NCI-H2196 treated with DMSO at 0.1 percent for 48 hours (cell line): ENCODE results near the gene CRYZ.
"Not testable (repeated sequence)": the region's sequence is repeated elsewhere in the genome, so short reads cannot be mapped to it uniquely, and the experiment has no call there.

Experiments
- DNase-seq: peaks from one replicate; lab custom pipeline; 2025; ENCODE audit not compliant: unreplicated experiment; lab: John Stamatoyannopoulos, UW

CRYZ gene, protein sequence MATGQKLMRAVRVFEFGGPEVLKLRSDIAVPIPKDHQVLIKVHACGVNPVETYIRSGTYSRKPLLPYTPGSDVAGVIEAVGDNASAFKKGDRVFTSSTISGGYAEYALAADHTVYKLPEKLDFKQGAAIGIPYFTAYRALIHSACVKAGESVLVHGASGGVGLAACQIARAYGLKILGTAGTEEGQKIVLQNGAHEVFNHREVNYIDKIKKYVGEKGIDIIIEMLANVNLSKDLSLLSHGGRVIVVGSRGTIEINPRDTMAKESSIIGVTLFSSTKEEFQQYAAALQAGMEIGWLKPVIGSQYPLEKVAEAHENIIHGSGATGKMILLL

DNA sequence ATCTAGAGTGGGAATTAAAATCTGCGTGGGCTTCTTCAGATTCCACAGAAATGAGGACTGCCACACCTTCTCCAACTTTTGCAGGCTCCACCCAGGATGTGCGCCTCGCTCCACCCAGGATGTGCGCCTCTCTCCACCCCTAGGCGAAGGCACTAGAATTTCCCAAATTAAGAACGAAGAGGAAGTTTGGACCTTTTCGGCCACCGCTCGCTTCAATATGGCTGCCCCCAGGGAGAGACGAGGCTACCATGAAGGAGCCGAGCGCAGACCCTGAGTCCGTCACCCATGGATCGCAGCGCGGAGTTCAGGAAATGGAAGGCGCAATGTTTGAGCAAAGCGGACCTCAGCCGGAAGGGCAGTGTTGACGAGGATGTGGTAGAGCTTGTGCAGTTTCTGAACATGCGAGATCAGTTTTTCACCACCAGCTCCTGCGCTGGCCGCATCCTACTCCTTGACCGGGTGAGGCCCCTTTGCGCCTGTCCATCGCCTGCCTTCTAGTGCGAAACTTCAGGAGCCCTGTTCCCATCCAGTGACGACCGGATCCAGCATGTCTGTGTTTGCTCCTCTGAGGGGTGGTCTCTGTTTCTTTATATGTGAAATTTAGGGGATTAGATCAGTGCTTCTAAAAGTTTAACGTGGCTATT, at the start of gene CRYZ, which contains the start of gene TYW3:
Gene CRYZ, minus strand, starts transcription at position 91 of the 644 bp plus-strand sequence. CDS start 8,229 bp downstream, outside the sequence.
Gene TYW3, plus strand, starts transcription at position 193 of the 644 bp plus-strand sequence. Its CDS starts 93 bp downstream, at position 286.
- peak; percentile 36 for DNase-seq

DNA sequence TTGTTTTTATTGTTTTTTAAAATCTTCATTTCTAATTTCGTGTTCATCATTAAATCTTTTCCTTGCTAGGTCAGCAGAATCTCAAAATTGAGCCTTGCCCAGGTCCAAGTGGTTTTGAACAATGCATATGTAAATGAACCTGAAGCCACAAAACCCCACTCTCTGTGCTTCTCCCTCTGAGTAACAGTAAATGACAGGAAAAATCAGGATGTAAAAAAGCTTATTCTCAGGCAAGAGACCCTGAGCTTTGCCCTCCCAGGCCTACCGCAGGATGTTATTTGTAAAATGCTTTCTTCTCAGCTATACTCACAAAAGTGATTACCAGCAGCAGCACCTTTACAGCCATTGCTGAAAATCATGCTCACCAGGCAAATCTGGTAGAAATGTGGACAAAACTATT, 47.7 kb upstream of the CRYZ start:
- DNase-seq = no peak

GRCh38 chr1:74779750-74780149, 46.9 kb upstream of the CRYZ start:
- no peak for DNase-seq

DNA sequence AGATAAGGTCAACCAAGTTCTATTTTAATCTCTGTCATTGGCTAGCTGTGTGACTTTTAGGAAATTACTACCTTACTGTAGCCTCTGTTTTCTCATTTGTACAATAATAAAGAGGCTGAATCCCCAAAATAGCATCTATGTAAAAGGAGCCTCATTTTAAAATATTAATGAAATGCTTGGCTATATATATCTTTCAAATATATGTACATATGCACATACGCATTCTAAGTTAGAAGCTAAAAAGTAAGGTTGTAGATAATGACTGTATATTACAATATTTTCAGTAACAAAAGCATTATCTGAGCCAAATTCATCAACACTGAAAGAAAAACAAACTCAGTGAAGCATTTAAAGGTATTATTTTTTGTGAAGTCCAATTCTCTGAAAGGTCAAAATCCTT, 44.7 kb upstream of the CRYZ start:
- DNase-seq = no peak

DNA sequence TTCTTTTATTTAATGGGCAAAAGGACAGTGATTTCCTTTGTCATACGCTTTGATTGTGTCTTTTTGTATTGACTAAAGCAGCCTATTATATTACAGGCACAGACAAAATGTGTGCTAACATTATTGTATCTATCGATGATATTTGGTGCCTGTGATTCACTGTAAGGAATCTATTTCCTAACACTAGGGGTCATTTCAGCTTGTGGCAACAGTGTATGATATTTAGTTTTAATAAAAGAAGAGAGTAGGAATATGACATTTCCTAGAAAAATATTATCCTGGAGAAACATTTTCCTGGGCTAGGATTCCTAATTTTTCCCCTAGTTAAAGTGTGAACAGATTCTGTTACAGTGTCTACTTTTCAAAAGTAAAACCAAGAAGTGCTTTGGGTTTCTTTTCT, 42.9 kb upstream of the CRYZ start:
- DNase-seq = no peak

DNA sequence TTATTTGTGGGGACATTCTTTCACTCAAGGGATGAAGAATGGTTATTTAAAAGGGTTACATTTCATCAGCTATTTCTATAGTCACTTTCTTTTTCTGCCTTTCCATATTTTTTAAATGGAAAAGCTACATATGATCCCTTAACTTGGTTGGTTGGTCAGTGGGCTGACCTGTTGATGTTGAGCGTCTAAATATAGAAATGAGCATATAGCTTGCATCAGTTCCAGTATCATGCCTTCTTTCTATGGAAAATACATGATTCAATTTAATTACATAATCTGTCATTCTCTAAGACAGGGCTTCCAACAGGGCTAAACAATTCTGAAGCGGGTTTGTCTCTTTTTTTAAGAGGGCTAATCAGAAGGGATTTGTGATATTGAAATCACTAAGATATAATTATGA, 40.7 kb upstream of the CRYZ start:
- DNase-seq = no peak

GRCh38 chr1:74772945-74773344, 40.1 kb upstream of the CRYZ start:
- no peak for DNase-seq

GRCh38 chr1:74771913-74772515, 39.2 kb upstream of the CRYZ start:
- DNase-seq = peak; percentile 3

GRCh38 chr1:74767490-74767889, 34.6 kb upstream of the CRYZ start:
- DNase-seq = no peak

GRCh38 chr1:74766579-74766978, 33.7 kb upstream of the CRYZ start:
- no peak for DNase-seq

GRCh38 chr1:74763807-74764206, 31.0 kb upstream of the CRYZ start:
- no peak for DNase-seq

DNA sequence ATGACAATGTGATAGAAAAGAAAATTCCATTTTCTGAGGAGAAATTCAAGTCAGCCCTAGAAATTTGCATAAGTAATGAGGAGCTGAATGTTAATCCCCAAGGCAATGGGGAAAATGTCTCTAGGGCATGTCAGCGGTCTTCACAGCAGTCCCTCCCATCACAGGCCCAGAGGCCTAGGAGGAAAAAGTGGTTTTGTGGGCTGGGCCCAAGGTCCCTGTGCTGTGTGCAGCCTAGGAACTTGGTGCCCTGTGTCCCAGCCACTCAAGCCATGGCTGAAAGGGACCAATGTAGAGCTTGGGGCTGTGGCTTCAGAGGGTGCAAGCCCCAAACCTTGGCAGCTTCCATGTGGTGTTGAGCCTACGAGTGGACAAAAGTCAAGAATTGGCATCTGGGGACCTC, 23.8 kb upstream of the CRYZ start:
- DNase-seq = not testable (repeated sequence)

DNA sequence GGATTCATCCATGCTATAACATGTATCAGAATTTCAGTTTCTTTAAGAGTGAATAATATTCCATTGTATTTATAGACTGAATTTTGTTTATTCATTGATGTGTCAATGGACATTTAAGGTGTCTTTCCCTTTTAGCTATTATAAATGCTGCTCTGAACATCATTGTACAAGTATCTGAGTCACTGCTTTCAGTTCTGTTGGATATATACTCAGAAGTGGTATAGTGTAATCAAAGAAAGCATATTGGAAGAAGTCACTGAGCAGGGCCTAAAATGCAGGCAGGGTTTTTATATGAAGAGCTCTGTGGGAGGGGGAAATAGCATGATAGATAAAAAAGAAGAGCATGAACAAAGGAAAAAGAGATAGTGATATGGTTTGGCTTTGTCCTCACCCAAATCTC, 22.6 kb upstream of the CRYZ start:
- no peak for DNase-seq

DNA sequence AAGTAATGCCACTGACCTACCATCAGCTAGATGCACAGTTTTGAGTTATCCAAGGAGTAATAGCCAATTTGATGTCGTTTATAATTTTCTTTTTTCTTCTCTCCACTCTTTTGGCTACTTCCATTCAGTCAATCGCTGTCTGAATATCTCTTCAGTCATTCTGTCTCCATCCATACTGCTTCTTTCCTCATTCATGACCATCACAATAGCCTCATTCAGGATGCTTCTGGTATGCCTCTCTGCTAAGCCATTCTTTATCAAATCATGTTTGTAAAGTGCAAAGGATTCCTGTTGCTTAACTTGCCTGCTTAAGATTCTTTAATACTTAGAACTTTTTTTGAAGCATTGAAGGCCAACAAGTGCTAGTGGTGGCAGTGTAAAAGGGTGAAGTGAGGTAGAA, 20.3 kb upstream of the CRYZ start:
- DNase-seq = no peak

DNA sequence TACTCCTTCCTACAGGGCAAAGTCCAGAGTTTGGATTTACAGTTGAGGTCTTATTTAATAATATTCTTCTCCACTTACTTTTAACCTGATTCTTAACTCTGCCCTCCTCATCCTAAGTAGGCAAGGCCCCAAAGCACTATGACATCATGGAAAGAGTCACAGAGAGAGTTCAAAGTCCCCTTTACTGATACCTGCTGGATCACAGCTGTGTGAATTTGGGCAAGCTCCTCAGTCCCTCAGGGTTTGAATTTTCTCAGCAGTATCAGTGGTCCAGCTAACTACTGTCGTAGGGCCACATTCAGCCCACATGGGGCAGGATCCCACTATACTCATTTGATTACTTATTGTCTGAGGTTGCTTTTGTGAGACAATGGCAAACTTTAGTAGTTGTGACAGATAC, 16.1 kb upstream of the CRYZ start:
- DNase-seq = no peak

DNA sequence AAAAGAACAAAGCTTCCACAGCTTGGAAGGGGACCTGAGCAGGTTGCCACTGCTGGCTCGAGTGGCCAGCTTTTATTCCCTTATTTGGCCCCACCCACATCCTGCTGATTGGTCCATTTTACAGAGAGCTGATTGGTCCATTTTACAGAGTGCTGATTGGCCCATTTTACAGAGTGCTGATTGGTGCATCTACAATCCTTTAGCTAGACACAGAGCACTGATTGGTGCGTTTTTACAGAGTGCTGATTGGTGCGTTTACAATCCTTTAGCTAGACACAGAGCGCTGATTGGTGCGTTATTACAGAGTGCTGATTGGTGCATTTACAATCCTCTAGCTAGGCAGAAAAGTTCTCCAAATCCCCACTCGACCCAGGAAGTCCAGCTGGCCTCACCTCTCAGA, 12.4 kb upstream of the CRYZ start:
- not testable (repeated sequence) for DNase-seq

DNA sequence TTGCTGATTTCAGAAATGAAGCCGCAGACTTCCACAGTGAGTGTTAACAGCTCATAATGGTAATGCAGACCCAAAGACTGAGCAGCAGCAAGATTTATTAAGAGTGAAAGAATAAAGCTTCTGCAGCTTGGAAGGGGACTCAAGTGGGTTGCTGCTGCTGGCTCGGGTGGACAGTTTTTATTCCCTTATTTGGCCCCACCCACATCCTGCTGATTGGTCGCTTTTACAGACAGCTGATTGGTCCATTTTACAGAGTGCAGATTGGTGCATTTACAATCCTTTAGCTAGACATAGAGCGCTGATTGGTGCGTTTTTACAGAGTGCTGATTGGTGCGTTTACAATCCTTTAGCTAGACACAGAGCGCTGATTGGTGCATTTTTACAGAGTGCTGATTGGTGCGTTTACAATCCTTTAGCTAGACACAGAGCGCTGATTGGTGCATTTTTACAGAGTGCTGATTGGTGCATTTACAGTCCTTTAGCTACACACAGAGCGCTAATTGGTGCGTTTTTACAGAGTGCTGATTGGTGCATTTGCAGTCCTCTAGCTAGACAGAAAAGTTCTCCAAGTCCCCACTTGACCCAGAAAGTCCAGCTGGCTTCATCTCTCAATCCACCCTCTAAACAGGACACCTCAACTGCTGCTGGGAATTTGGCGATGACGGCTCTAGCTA, 7.6 kb upstream of the CRYZ start:
- not testable (repeated sequence) for DNase-seq

GRCh38 chr1:74737333-74737732, 4.5 kb upstream of the CRYZ start:
- no peak for DNase-seq

DNA sequence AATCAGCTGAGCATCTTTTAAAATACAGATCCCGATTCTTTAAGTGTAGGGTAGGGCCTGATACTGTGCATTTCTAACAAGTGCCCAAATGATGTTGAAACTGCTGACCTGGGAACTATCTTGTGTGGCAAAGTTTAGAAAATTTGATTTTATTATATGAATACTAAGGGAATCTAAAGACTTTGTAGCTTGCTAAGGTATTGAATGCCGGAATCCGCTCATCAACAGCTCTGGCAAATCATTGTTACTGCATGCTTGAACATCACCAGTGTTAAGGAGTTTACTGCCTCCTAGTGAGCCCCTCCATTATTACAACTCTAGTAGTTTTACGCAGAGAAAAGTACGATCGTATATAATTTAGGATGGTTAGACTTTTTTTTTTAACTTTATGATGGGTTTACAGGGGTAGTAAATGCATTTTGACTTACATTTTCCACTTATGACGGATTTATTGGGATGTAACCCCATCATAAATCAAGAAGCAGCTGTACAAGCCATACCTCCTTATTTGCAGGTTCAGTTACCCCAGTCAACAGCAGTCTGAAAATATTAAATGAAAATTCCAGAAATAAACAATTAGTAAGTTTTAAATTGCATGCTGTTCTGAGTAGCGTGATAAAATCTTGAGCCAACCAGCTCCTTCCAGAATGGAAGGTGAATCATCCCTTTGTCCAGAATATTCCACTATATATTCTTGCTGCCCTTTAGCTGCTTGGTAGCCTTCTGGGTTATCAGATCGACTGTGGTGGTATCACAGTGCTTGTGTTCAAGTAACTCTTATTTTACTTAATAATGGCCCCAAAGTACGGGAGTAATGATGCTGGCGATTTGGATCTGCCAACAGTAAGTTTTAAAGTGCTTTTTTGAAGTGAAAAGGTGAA, 994 bp upstream of the CRYZ start:
- DNase-seq = peak; percentile 14

DNA sequence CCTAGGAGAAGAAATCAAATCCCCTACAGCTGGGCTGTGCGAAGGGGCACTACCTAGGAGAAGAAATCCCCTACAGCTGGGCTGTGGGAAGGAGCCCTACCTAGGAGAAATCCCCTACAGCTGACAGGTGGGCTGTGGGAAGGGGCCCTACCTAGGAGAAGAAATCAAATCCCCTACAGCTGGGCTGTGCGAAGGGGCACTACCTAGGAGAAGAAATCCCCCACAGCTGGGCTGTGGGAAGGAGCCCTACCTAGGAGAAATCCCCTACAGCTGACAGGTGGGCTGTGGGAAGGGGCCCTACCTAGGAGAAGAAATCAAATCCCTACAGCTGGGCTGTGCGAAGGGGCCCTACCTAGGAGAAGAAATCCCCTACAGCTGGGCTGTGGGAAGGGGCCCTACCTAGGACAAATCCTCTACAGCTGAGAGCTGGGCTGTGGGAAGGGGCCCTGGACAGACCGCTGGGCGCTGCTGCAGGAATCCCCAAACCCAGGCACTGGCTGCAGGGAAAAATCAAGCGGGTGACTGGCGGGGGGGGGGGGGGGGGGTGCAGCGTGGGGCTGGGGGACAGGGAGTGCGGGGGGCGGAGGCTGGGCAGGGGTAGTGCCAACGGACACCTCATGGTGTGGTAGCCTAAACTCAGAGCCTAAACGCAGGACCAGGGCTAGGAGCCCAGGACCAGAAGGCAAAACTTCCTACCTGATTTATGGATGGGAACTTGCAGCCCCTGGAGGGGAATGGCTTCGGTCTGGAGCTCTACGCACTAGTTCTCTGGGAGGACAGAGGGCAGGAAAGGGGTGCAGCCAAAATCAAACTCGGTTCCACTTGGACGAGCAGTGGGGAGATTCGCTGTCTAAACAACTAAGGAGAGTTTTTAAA, 541 bp downstream of the CRYZ start:
- DNase-seq = not testable (repeated sequence)
